K562 (cell line): Measurements from ENCODE around the gene TMEM135. TPM values are rescaled to one million over a fixed set of nuclear protein-coding genes. Genes with fewer than 3 reads are reported as not detected.

Experiments used
- BRD9 ChIP-seq: fragments of 450-650 bp; IDR thresholded peaks from 2 replicates; pipeline ENCODE4 v1.6.1; 2018; ENCODE audit warnings: low read depth; ENCODE audit not compliant: partially characterized antibody
- CCAR2 ChIP-seq: fragments of 200-400 bp; formaldehyde crosslinking; IDR thresholded peaks from 2 replicates; pipeline ENCODE4 v1.6.1; 2017; ENCODE audit warnings: mild to moderate bottlenecking, low read depth, low read length
- CREBBP ChIP-seq: IDR thresholded peaks from one replicate; pipeline ENCODE4 v1.6.1; 2012; ENCODE audit warnings: low read depth, mild to moderate bottlenecking, control low read depth, inconsistent platforms, low read length
- FOXA3 ChIP-seq, 2 experiments: fragments of 450-650 bp in 1 of 2; sonication (generic) in 1 of 2; formaldehyde crosslinking; IDR thresholded peaks in 1 of 2; conservative IDR thresholded peaks in 1 of 2; 2 replicates each; pipeline versions ENCODE4 v1.4.0 to v1.8.0; 2020 to 2022; ENCODE audit warnings: mild to moderate bottlenecking in 2 of 2, missing genetic modification reagents in 1 of 2
- GTF2A2 ChIP-seq: IDR thresholded peaks from 2 replicates; pipeline ENCODE4 v1.6.1; 2016; ENCODE audit warnings: mild to moderate bottlenecking, missing genetic modification characterization, missing compliant biosample characterization
- HDAC2 ChIP-seq: fragments of 450-650 bp; IDR thresholded peaks from 2 replicates; pipeline ENCODE4 v1.6.1; 2016; ENCODE audit warnings: mild to moderate bottlenecking
- MAFG ChIP-seq: fragments of 450-650 bp; conservative IDR thresholded peaks from 2 replicates; pipeline ENCODE4 v1.6.1; 2016; ENCODE audit warnings: missing genetic modification characterization, missing compliant biosample characterization
- MEF2D ChIP-seq: conservative IDR thresholded peaks from 2 replicates; pipeline ENCODE4 v1.6.1; 2016; ENCODE audit warnings: low read depth, missing genetic modification characterization, missing compliant biosample characterization
- NCOA1 ChIP-seq: fragments of 450-650 bp; IDR thresholded peaks from 2 replicates; pipeline ENCODE4 v1.6.1; 2016; ENCODE audit warnings: low read depth
- PYGO2 ChIP-seq: fragments of 450-650 bp; IDR thresholded peaks from 2 replicates; pipeline ENCODE4 v1.6.1; 2016; ENCODE audit warnings: mild to moderate bottlenecking, missing genetic modification characterization, moderate library complexity, missing compliant biosample characterization
- RBM39 ChIP-seq: fragments of 200-400 bp; formaldehyde crosslinking; optimal IDR thresholded peaks from 2 replicates; pipeline ENCODE3; 2018; ENCODE audit warnings: low read depth, low read length
- SMARCA4 ChIP-seq: fragments of 450-650 bp; IDR thresholded peaks from 2 replicates; pipeline ENCODE4 v1.6.1; 2016
- SOX6 ChIP-seq: fragments of 450-650 bp; IDR thresholded peaks from 2 replicates; pipeline ENCODE4 v1.6.1; 2014; ENCODE audit warnings: mild to moderate bottlenecking
- ZNF143 ChIP-seq: sonication (generic); formaldehyde crosslinking; IDR thresholded peaks from 2 replicates; pipeline ENCODE4 v1.9.0; 2022; ENCODE audit warnings: mild to moderate bottlenecking, missing genetic modification reagents
- ZNF197 ChIP-seq: fragments of 200-800 bp; sonication (Bioruptor generic); IDR thresholded peaks from 2 replicates; pipeline ENCODE4 v1.6.1; 2016; ENCODE audit warnings: low read depth, missing genetic modification characterization, missing compliant biosample characterization
- ZNF217 ChIP-seq: sonication (generic); formaldehyde crosslinking; IDR thresholded peaks from 2 replicates; pipeline ENCODE4 v1.8.0; 2022; ENCODE audit warnings: mild to moderate bottlenecking, missing genetic modification reagents
- ZNF324 ChIP-seq: fragments of 250-450 bp; sonication (Bioruptor Pico); IDR thresholded peaks from 2 replicates; pipeline ENCODE4 v1.4.0; 2020; ENCODE audit warnings: mild to moderate bottlenecking
- ZNF384 ChIP-seq: IDR thresholded peaks from 2 replicates; pipeline ENCODE4 v1.6.1; 2012; ENCODE audit warnings: low read depth, low read length, improper control_type of control experiment
- ZNF592 ChIP-seq: fragments of 450-650 bp; IDR thresholded peaks from 2 replicates; pipeline ENCODE4 v1.6.1; 2017; ENCODE audit warnings: antibody characterized with exemption, mild to moderate bottlenecking
- ZSCAN32 ChIP-seq: fragments of 450-650 bp; formaldehyde crosslinking; IDR thresholded peaks from 2 replicates; pipeline ENCODE4 v1.4.0; 2020; ENCODE audit warnings: mild to moderate bottlenecking, moderate library complexity
- polyA plus RNA-seq, 8 experiments: library from polyadenylated mRNA; depleted of rRNA in 4 of 8; stranded (reverse) in 5 of 8; unstranded in 3 of 8; fragments of >200 nt; fragmentation: Nextera tagmentation in 2 of 8; fragmentation: Illumina TruSeq in 1 of 8; extraction: Ambion mirVana in 2 of 8; extraction: Trizol in 1 of 8; gene quantifications; 2 replicates each; pipeline versions ENCODE4 v1.2.1 to v1.2.3, GENCODE V29; 2011 to 2014; ENCODE audit warnings: inconsistent platforms in 1 of 8, missing spikeins in 1 of 8
- total RNA-seq, 7 experiments: library from RNA; depleted of rRNA in 6 of 7; stranded (reverse); fragments of >200 nt in 6 of 7; fragmentation: Illumina TruSeq in 2 of 7; extraction: Trizol in 2 of 7; gene quantifications; 2 replicates each; pipeline versions ENCODE4 v1.2.1 to v1.2.3, GENCODE V29; 2011 to 2021; ENCODE audit warnings: low replicate concordance in 1 of 7
- TF ChIP-seq, protein P1 (sequence below): sonication (generic); formaldehyde crosslinking; IDR thresholded peaks from 2 replicates; pipeline ENCODE4 v1.8.1; 2023; ENCODE audit warnings: mild to moderate bottlenecking, missing genetic modification reagents
- TF ChIP-seq, protein P2 (sequence below), 2 experiments: fragments of 450-650 bp in 1 of 2; sonication (generic) in 1 of 2; formaldehyde crosslinking; conservative IDR thresholded peaks; 2 replicates each; pipeline versions ENCODE4 v1.4.0 to v1.8.1; 2020 to 2022; ENCODE audit warnings: mild to moderate bottlenecking in 1 of 2, missing genetic modification reagents in 1 of 2

Gene TMEM135
- total and polyA plus RNA-seq, 9 of the 15 experiments (the other 6 are each of a cell fraction or from before 2014, with no cell fraction given) = 17.3 to 53.6 (median 24.9) TPM

DNA sequence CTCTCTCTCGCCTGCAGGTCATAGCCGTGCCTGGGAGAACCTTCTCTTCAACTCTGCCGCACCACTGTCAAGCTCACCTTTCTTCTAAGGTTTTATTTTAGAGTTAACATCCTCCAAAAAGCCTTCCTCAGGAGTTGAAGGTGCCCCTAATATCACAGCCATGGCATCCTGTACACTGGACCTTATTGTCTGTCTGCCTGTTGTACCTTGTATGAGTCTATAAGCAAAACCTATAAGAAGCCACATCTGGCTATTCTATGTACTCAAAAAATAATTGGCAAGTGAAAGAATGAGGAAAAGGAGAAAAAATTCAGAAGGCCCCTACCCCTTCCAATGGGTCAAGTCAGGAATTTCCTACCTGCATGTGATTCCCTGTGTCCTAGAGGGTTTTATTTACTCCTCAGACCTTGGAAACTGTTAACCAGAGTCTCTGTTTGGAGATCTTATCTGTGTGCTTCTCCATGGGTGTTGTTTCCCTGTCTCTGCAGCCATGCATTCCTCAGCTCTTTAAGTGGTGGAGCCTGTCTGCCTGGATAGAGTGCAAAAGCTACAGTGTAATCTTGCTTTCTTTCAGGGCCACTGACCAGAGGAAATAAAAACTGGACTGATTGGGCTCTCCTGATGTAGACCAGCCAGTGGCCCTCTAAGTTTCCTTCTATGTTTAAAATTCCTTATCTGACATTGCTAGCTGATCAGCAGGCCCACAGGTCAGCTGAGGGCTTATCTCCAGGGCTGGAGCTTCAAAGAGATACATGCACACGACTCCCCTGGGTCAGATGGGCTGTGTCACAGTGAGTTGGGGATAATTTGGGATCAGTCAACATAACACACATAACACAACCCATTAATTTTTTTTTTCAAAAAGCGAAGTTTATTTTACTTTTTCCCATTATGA lies 37.6 kb upstream of the TMEM135 start (continued):
- TF ChIP-seq ZNF217 (no peak), CCAR2 (0 out of 2 replicates have a peak, but pooled peaks have one; percentile 55), SOX6 (peak; percentile 96), RBM39 (no peak), NCOA1 (peak; percentile 92), MEF2D (tag) (peak; percentile 79), ZSCAN32 (CRISPR knock-in tag) (0 out of 2 replicates have a peak, but pooled peaks have one; percentile 22), CREBBP (no peak), ZNF384 (peak; percentile 52), FOXA3 (CRISPR knock-in tag; conservative IDR thresholded peaks at IDR 0.05 in 1 of 2, IDR thresholded peaks at IDR 0.05 in 1 of 2) (peak in 1 of 2 experiments; percentile 32; a peak in 1 of 4 replicates), GTF2A2 (tag) (no peak), ZNF197 (no peak), BRD9 (peak; percentile 82), MAFG (tag) (peak; percentile 92), SMARCA4 (peak; percentile 97), HDAC2 (peak; percentile 94), PYGO2 (tag) (peak; percentile 19; the same call in 1 of the 2 replicates), ZNF324 (CRISPR knock-in tag) (no peak), ZNF143 (CRISPR knock-in tag) (no peak), ZNF592 (peak; percentile 77; the same call in 1 of the 2 replicates)
- TF ChIP-seq, protein P1, sequence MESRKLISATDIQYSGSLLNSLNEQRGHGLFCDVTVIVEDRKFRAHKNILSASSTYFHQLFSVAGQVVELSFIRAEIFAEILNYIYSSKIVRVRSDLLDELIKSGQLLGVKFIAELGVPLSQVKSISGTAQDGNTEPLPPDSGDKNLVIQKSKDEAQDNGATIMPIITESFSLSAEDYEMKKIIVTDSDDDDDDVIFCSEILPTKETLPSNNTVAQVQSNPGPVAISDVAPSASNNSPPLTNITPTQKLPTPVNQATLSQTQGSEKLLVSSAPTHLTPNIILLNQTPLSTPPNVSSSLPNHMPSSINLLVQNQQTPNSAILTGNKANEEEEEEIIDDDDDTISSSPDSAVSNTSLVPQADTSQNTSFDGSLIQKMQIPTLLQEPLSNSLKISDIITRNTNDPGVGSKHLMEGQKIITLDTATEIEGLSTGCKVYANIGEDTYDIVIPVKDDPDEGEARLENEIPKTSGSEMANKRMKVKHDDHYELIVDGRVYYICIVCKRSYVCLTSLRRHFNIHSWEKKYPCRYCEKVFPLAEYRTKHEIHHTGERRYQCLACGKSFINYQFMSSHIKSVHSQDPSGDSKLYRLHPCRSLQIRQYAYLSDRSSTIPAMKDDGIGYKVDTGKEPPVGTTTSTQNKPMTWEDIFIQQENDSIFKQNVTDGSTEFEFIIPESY (CRISPR knock-in tag) = peak; percentile 35; the same call in 1 of the 2 replicates
- TF ChIP-seq, protein P2, sequence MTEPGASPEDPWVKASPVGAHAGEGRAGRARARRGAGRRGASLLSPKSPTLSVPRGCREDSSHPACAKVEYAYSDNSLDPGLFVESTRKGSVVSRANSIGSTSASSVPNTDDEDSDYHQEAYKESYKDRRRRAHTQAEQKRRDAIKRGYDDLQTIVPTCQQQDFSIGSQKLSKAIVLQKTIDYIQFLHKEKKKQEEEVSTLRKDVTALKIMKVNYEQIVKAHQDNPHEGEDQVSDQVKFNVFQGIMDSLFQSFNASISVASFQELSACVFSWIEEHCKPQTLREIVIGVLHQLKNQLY (CRISPR knock-in tag; conservative IDR thresholded peaks at IDR 0.05) = no peak
